IPS-NIHi11 (cell line): ENCODE data around the gene NUBPL.

Source experiments
- DNase-seq: peaks from one replicate; pipeline ENCODE4 v3.0.0; 2012; ENCODE audit warnings: mixed read lengths, low spot score

The NUBPL gene, protein sequence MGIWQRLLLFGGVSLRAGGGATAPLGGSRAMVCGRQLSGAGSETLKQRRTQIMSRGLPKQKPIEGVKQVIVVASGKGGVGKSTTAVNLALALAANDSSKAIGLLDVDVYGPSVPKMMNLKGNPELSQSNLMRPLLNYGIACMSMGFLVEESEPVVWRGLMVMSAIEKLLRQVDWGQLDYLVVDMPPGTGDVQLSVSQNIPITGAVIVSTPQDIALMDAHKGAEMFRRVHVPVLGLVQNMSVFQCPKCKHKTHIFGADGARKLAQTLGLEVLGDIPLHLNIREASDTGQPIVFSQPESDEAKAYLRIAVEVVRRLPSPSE

DNA sequence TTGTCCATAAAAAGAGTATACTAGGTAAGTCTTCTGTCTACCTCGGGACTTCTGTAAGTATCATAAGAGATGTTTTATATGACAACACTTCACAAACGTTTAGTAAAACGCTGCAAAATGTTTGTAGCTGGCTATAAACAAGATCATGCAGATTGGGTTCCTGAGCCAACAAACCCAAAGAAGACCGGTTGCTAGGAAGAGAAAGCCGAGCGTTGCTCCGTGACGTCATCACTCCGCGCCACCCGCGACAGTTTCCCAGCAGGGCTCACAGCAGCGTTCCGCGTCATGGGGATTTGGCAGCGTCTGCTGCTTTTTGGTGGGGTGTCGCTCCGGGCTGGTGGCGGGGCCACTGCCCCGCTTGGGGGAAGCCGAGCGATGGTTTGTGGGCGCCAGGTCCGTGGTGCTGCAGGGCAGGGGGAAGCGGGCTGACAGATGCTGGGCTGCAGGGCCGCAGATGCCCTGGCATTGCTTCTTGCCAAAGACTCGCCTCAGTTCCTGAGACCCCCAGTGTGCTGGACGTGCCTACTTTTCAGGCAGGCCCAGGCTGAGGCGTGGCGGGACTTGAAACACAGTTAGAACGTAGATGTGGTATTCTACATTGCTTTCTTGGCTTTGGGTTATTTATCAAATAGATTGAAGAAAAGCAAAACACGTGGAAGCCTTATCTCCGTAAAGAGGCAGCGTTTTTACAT, at the start of gene NUBPL:
Gene NUBPL, plus strand, starts transcription at position 250 of the 692 bp plus-strand sequence. Its CDS starts 36 bp downstream, at position 286.
- DNase-seq: peak; percentile 94

DNA sequence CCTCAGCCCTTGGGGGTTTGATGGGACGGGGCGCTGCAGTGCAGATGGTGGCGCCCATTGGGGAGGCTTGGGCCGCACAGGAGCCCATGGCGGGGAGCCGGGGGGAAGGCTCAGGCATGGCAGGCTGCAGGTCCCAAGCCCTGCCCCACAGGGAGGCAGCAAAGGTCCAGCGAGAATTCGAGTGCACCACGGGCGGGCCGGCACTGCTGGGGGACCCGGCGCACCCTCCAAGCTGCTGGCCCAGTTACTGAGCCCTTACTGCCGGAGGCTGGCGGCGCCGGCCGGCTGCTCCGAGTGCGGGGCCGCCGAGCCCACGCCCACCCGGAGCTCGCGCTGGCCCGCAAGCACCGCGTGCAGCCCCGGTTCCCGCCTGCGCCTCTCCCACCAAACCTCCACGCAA, 34.1 kb upstream of the NUBPL start:
- DNase-seq: no peak

DNA sequence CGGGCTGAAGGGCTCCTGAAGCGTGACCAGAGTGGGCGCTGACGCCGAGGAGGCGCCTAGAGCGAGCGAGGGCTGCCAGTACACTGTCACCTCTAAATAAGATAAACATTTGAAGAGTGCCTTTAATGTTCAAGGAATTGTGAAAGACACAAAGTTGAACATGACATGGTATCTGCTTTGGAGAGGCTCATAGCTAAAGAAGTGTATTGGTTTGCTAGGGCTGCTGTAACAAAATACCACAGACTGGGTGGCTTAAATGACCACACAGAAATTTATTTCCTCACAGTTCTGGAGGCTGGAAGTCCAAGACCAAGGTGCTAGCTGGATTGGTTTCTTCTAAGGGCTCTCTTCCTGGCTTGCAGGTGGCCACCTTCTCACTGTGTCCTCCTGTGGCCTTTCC, 33.7 kb upstream of the NUBPL start:
- no peak for DNase-seq

DNA sequence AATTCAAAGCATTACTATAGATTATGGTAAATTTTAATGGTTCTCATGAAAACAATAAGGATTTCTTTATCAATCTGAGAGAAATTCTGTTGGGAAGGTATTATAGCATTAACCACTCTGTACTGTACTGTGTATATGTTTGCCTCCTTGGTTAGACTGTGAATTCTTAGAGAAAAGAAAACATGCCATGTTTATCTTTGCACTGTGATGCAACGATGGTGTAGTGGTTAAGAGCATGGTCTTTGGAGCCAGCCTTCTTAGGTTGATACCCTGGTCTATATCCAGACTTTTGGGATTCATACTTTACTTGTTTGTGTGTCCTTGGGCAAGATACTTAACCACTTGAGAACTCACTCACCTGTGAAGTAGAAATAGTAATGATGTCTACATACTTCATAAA, 32.2 kb upstream of the NUBPL start:
- DNase-seq: no peak

DNA sequence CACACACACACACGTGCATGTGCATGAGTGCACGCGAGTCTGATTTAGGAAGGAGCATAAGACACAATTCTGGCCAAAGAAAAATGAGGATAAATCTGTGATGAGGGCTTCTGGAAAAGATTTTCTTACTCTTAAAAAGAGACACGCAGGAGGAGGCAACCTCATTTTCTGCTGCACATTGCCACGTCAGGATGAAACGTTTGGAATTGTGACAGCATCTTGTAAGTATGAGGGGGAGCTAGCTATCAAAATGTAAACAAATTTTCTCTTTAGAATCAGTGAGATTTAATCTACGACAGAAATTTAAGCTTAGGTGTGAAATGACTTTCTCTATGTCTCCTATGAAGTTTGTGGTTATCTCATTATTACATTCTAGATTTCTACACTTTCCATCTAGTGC, 31.1 kb upstream of the NUBPL start:
- DNase-seq: no peak

DNA sequence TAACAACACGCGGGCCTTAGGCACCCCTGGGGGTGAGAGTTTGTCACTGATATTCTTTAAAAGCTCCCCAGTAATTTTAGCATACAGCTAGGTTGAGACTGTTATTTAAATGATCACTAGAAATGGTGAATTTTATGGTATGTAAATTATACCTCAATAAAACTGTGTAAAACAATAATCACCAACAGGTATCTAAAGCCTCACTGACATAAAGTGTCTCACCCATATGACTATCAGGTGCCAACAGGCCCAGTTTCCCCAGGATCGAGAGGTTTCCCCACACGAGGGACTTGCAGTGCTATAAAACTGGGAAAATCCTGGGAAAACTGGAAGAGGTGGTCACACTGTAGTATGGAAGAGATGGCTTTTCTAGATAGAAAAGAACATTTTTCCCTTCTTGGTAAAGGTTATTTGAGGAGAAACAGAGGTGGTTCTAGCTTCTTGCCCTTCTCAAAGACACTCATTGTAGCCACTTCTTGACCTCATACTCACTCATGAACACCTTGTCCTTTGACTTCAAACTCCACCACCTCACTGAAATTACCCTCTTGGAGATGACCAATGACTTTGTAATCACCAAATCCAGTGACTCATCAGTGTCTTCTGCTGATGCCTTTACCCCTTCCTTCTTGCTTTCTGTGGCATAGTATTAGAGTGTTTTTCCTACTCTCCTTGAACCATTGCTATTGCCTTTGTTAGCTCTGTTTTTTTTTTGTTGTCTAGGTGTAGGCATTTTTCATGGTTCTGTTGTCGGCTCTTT, 24.8 kb upstream of the NUBPL start:
- no peak for DNase-seq

DNA sequence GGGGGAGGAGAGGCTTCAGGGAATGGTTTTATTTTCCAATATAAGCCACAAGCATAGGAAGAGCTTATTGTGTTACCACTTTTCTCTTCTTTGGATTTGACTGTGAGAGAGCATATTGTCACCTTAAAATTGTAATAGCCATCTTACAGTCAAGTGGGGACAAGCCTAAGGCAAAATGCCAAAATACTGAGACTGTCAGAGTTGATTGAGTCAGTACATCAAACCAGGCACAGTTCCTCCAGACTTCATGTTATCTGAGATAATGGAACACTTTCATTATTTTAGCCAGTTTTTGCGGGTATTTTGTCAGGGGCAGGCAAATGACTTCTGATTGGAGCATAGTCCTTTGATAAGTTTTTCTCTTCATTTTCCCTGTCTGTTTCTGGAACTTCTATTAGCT, 19.5 kb upstream of the NUBPL start:
- no peak for DNase-seq

DNA sequence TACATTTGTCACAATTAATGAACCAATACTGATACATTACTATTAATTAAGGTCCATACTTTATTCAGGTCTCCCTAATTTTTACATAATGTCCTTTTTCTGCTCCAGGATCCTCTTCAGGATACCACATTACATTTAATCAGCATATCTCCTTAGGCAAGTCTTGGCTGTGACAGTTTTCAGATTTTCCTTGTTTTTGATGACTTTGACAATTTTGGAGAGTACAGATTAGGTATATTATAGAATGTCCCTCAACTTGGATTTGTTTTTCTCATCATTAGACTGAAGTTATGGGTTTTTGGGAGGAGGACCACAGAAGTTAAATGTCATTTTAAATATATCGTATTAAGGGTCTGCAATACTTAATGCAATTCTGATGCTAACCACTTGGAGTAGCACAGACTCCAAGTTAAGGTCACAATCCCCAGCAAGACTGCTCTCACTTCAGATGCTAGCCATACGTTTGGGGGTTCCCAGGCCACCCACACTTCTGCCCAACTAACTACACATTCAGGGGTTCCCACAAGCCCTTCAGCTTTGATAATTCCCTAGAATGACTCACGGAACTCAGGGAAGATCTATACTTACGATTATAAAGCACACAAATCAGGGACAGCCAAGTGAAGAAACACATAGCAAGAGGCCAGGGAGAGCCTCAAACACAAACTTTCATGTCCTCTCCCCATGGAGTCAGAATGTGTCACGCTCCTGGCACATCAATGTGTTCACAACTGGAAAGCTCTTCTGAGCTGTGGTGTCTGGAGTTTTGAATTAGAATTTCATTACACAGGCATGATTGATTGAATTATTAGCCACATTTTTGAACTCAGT, 17.0 kb upstream of the NUBPL start:
- peak; percentile 14 for DNase-seq

DNA sequence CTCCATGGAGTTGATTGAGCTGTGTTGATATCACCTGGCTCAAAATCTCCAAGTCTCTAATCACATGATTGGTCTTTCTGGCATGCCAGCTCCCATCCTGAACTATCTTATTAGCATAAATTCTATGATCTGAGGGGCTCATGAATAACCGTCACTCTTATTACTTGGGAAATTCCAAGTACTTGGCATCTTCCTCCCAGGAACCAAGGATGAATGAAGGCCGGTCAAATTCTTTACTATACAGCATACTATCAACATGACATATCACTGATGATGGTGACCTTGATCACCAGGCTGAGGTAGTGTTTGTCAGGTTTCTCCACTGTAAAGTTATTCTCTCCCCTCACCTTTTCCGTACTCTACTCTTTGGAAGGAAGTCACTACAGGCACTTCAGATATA, 16.4 kb upstream of the NUBPL start:
- DNase-seq: no peak

DNA sequence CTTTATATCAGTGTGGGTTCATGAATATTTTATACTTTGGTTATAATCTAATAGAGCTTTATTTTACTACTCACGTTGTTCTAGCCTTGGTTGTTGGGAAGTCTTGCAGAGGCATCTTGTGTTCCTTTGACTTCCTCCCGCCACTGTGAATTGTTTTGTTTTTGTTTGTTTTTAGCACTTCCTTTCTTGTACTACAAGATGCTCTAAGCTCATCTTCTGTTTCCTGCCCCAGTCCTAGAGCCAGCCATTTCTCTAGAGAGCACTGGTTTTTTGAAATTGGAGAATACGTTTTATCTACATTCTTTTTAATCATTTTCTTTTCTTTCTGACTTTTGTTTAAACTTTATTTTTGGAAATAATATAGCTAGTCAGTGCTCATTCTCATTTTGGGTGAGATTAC, 15.9 kb upstream of the NUBPL start:
- no peak for DNase-seq

DNA sequence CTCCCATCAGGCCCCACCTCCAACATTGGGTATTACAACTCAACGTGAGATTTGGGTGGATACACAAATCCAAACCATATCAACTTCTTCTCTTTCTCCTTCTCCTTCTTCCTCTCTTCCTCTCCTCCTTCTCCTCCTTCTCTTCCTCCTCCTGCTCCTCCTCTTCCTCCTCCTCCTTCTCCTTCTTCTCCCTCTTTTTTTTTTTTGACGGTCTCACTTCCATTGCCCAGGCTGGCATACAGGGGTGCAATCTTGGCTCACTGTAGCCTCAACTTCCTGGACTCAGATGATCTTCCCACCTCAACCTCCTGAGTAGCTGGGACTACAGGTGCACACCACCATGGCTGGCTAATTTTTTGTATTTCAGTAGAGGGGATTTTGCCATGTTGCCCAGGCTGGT, 11.4 kb upstream of the NUBPL start:
- DNase-seq: no peak

DNA sequence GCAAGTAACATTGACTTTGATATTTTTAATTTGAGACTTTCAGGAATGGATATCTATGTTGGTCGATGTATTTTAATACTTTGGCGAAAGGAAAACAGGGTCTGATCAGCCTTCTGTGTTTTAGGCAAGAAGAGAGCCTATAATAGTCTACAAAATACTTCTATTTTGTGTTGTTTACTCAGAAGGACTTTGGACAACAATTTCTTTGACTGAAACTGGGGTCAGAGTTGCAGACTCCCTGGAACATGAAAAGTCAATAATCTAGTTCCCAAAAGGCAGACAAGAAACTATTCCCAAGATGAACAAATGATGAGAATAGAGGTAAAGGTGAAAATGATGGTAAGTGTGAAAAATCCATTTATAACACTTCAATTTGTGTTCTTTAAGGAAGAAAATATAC, 10.6 kb upstream of the NUBPL start:
- DNase-seq: no peak

DNA sequence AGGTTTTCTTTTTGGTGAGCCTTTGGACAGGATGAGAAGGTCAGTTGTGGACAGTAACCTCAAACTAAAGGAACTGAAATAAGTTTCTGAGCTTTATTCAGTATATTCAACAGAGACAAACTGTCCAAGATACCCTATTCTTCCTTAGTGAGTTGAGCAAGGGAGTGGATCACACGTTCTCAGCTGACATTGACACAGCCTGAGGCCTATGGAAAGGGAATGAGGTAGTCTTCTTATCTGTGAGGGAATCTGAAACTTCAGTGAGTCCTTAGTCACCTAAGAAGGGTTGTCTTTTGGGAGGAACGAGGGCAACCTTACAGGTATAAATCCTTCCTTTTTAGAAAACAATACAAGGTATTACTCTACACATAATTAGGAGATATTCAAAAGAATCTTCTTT, 5.0 kb upstream of the NUBPL start:
- DNase-seq: no peak

DNA sequence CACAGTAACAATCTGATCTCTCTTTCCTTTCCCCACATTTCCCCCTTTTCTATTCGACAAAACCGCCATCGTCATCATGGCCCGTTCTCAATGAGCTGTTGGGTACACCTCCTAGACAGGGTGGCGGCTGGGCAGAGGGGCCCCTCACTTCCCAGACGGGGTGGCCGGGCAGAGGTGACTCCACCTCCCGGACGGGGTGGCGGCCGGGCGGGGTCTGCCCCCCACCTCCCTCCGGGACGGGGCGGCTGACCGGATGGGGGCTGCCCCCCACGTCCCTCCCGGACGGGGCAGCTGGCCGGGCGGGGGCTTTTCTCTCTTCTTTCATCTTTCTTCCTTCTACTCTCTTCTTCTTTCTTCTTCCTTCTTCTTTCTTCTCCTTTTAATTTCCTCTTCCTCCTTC, 1.3 kb upstream of the NUBPL start:
- DNase-seq: no peak

DNA sequence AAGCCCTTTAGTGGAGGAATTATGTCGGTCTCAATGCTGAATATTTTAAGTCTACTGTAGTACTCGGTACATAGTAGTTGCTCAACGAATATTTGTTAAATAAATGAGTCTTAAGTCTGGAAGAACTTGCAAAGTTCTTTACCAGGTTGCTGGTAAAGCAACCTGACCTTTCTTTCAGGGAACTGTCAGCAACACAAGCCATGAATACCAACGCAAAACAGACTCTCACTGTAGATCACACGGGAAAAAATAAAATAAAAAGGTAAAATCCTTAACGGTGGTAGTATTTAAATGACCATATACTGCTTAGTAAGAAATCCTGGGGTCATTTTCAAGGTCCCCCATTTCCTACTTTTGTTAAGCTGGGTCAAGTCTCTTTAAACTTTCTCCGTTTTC, 447 bp upstream of the NUBPL start:
- no peak for DNase-seq

DNA sequence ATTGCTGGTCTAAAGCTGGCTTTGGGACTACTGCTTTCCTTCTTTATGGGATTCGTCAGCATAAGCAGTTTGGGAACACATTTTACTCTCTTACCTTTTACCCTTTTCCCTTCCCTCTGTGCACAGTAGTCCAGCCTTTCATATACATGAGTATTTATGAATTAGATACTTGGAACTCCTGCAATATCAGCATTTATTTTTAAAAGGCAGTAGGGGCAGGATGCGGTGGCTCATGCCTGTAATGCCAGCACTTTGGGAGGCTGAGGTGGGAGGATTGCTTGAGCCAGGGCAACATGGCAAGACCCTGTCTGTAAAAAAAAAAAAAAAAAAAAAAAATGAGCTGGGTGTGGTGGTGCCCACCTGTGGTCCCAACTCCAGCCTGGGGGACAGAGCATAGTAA, 3.0 kb downstream of the NUBPL start:
- DNase-seq: no peak

DNA sequence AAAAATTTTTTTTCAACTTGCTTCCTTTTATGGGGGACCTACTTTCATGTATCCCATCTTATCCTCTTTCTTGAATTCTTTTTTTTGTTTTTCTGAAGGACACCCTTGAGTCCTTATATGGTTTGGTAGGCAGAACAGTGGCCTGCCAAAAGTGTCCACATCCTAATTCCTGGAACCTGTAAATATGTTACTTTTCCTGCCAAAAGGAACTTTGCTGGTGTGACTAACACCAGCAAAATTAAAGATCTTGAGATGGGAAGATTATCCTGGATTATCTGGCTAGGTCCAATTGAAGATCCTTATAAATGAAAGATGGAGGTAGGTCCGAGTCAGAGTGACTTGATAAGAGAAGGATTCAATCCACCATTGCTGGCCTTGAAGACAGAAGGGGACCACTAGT, 5.3 kb downstream of the NUBPL start:
- no peak for DNase-seq

DNA sequence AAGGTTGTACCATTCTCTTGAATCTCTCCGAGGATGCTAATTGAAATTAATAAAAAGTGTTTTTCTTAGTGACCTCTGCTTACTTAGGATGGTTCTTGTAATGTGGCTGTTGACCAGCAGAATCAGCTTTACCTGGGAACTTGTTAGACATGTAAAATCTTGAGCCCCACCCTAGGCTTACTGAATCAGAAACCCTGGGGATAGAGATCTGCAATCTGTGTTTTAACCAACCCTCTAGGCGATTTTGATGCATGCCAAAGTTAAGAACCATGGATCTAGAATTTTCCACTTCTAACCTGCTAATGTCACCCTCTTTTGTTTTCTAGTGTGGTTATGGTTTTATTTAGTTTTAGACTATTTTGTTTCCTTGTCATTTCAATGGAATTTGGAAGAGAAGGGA, 6.5 kb downstream of the NUBPL start:
- DNase-seq: no peak

DNA sequence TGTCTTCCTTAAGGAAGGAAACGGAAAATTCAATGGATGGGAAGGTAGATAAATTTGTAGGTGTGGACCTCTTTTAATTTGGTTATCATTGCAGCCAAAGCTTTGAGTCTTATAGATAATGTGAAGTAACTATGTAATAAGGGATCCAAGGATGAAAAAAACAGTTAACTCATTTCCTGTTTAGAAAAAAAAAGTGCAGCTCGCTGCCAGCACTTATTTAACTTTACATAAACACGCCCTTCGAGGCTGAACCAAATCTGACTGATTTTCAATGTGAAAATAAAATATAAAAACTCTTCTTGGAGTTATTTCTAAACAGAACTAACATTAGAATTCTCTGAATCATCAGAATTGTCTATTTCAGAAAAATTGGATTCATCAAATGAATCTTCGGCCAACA, 7.0 kb downstream of the NUBPL start:
- no peak for DNase-seq

DNA sequence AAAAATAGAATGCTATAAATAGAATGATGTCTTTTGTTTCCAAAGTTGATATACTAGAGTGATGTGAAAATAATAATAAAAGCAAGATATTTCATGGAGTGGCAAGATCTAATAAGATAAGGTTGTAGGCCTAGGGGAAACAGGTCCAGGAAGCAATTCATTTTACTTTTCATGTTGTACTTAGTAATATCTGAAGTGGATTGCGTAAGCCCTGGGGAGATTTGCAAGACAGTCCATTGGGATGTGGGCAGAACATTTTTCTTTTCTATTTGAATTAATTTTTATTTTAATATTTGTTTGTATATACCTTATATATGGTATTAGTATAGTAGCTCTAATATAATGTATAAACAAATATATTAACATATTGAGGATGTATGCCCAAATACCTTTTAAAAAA, 7.5 kb downstream of the NUBPL start:
- DNase-seq: no peak

DNA sequence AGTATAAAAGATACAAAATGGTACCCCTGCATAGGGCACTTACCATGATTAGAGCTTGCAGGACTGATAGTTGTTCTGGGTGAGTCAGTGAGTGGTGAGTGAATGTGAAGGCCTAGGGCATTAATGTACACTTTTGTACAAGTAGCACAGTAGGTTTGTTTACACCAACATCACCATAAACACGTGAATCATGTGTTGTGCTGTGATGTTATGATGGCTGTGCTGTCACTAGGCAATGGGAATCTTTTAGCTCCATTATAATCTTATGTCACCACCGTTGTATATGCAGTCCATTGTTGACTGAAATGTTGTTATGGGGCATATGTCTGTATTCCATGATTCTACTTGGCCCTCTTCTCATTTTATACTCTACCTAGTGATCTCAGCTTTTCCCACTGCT, 11.8 kb downstream of the NUBPL start:
- DNase-seq: no peak

DNA sequence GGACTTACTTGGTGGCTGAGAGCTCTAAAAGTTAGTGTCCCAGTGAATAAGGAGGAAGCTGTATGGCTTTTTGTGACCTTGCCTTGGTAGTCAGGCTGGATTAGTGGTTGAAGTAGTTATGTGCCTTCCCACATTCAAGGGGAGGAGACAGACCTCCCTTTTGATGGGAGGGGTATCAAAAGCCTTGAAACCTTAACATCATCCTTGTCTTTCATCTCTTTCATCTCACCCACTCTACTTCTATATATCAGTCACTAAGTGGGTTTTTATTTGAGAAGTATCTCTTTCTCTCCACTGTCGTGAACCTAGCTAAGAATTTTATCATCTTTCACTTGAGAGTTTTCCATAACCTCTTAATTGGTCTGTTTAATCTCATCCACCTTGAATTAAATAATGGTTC, 15.7 kb downstream of the NUBPL start:
- DNase-seq: no peak
